ENCODE data around the gene MORF4L2. TPM values are rescaled to one million over a fixed set of nuclear protein-coding genes. Genes with fewer than 3 reads are reported as not detected.
A peak's percentile ranks its signal among the peaks of the same experiment; 100 is the strongest.

MORF4L2 gene
- total and polyA plus RNA-seq, 9 of the 15 experiments (the other 6 are each of a cell fraction or from before 2014, with no cell fraction given), result 324 to 781 (median 420) TPM

- Histone ChIP-seq H3K9ac (ENCODE audit: insufficient read depth in 1 of 2, low read depth in 2 of 2, low read length in 2 of 2) (no peak overlapping the region), H3K4me2 (ENCODE audit: insufficient read depth, low read length) (no peak overlapping the region), H3K27me3 (ENCODE audit: control insufficient read depth in 2 of 2, insufficient read depth in 2 of 2, low read length in 2 of 2) (peaks cover 0 to 2% of the 10 kb centered on the region in 2 experiments; a peak in 1 of 5 replicates), H3K27ac (ENCODE audit: extremely low read depth, low read depth, low read length) (no peak overlapping the region), H3K4me1 (replicated peaks in 1 of 2; ENCODE audit: control insufficient read depth in 2 of 2, insufficient read depth in 2 of 2, low read length in 2 of 2) (no peaks in the 10 kb centered on the region; a peak in 1 of 5 replicates), H3K9me1 (ENCODE audit: control insufficient read depth, insufficient read depth, low read length) (no peaks in the 10 kb centered on the region), H3K9me3 (replicated peaks; ENCODE audit: control insufficient read depth, insufficient read depth, low read depth, low read length) (no peaks in the 10 kb centered on the region), H3K36me3 (ENCODE audit: control insufficient read depth, insufficient read depth, low read length) (no peaks in the 10 kb centered on the region), H3K4me3 (no peak overlapping the region), H4K20me1 (replicated peaks; ENCODE audit: control insufficient read depth, insufficient read depth, low read length) (0 out of 2 replicates have a peak, but pooled peaks cover 4% of the 10 kb centered on the region), H3K79me2 (ENCODE audit: control insufficient read depth, insufficient read depth, low read length) (no peaks in the 10 kb centered on the region), H2AFZ (ENCODE audit: low read depth, low read length) (no peak overlapping the region)
- DNase-seq (ENCODE audit: extremely low read depth in 1 of 4, low spot score in 3 of 4) (peak in 1 of 4 experiments; percentile 14), ATAC-seq (no peak), FAIRE-seq (no peak)
- WGBS (ENCODE audit: insufficient coverage, low coverage, missing lambda C conversion rate), result no CpG with 5 or more reads among the region's 1 CpG
- POLR2A ChIA-PET, result interaction anchor here (0.6 to 0.8 kb wide), 2 partner anchors 17 to 126 kb away, joined by 3 read pairs; no protein-coding TSS in a partner anchor
- no peak for TF ChIP-seq MBD1 (CRISPR knock-in tag; IDR thresholded peaks at IDR 0.05)
- no TSS peak for BruUV-seq (replicated peaks)
- in situ Hi-C loops (cut with MboI), result no loop called here
- intact Hi-C loops (cut with micrococcal nuclease), result no loop called here
- CTCF ChIA-PET (ENCODE audit: low intra/inter-chr PET ratio), result no interaction called here
These were observed 16.8 kb downstream of the MORF4L2 start for GRCh38 chrX:103669745-103670144.

All from K562 (cell line).